Measurements from ENCODE around the gene GRAMD4. TPM values are rescaled to one million over a fixed set of nuclear protein-coding genes. Genes with fewer than 3 reads are reported as not detected.

GRAMD4 gene
- total RNA-seq, 1 experiment from 2014 or later = 25.3 TPM

DNA sequence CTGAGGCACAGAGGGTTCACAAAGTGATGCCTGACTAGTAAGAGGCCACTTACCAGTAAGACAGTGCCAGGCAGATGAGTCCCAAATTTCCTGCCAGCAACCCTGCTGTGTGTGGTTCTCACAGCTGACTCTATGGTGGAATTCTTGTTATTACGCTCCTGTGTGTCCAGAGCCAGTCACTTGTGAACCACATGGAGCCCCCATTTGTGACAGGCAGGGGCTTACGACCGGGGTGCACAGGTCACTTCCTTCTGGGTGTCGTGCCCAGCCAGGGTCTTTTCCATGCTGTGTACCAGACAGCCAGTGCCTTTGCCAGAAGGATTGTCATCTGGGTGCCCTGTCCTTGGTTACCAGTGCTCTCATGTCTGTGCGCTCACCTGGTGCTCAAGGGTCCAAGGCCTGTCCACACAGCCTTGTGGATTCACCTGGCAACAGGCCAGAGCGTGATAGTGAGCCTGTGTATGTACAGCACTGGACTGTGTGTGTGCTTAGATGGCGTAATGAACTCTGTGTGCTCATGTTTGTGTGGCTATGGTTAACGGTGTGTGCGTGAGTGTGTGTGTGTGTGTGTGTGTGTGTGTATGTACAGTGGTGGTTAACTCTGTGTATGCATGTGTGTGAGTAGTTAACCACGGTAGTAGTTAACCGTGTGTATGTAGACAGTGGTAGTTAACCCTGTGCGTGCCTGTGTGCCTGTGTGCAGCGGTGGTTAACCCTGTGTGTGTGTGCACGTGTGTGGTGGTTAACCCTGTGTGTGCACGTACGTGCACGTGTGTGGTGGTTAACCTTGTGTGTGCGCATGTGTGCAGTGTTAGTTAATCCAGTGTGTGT is 18.6 kb downstream of the GRAMD4 start:
- H3K9me2 ChIP-seq (replicated peaks; ENCODE audit: low read length) = no peaks in the 10 kb centered on the region
- no peak overlapping the region for H3K9ac ChIP-seq (ENCODE audit: low read length)
- H3F3A ChIP-seq (ENCODE audit: low read length, unreplicated experiment) = no peaks in the 10 kb centered on the region
- no peak overlapping the region for H2AFZ ChIP-seq (ENCODE audit: low read length)
- H3K9me3 ChIP-seq (ENCODE audit: low read length) = no peaks in the 10 kb centered on the region
- TF ChIP-seq EZH2phosphoT487 (IDR thresholded peaks at IDR 0.05; ENCODE audit: borderline replicate concordance, low read length) (no peak), EZH2 (IDR thresholded peaks at IDR 0.05; ENCODE audit: low read length, unreplicated experiment) (no peak)
- TF ChIP-seq, protein P1, sequence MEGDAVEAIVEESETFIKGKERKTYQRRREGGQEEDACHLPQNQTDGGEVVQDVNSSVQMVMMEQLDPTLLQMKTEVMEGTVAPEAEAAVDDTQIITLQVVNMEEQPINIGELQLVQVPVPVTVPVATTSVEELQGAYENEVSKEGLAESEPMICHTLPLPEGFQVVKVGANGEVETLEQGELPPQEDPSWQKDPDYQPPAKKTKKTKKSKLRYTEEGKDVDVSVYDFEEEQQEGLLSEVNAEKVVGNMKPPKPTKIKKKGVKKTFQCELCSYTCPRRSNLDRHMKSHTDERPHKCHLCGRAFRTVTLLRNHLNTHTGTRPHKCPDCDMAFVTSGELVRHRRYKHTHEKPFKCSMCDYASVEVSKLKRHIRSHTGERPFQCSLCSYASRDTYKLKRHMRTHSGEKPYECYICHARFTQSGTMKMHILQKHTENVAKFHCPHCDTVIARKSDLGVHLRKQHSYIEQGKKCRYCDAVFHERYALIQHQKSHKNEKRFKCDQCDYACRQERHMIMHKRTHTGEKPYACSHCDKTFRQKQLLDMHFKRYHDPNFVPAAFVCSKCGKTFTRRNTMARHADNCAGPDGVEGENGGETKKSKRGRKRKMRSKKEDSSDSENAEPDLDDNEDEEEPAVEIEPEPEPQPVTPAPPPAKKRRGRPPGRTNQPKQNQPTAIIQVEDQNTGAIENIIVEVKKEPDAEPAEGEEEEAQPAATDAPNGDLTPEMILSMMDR (conservative IDR thresholded peaks at IDR 0.05; ENCODE audit: low read depth, low read length) = no peak
- ATAC-seq (no peak), DNase-seq (no peak)
- ChIA-PET POLR2A (ENCODE audit: unreplicated experiment) (no interaction called here), CTCF (no interaction called here)
- H3K4me2 ChIP-seq (ENCODE audit: low read length) = no peak overlapping the region
- no peaks in the 10 kb centered on the region for H3K79me2 ChIP-seq (ENCODE audit: low read length)
- intact Hi-C loops (cut with micrococcal nuclease) = no loop called here
- H3K27ac ChIP-seq (ENCODE audit: low read length) = no peak overlapping the region
- H3K27me3 ChIP-seq (ENCODE audit: low read length) = no peaks in the 10 kb centered on the region
- no TSS peak for BruUV-seq (replicated peaks)
- H3K36me3 ChIP-seq (ENCODE audit: low read depth, low read length) = no peaks in the 10 kb centered on the region
- H3K4me3 ChIP-seq (ENCODE audit: low read length) = no peak overlapping the region
- no peaks in the 10 kb centered on the region for H3K4me1 ChIP-seq (ENCODE audit: insufficient read depth, low read length)
- no peaks in the 10 kb centered on the region for H4K20me1 ChIP-seq (ENCODE audit: low read length)

DNA sequence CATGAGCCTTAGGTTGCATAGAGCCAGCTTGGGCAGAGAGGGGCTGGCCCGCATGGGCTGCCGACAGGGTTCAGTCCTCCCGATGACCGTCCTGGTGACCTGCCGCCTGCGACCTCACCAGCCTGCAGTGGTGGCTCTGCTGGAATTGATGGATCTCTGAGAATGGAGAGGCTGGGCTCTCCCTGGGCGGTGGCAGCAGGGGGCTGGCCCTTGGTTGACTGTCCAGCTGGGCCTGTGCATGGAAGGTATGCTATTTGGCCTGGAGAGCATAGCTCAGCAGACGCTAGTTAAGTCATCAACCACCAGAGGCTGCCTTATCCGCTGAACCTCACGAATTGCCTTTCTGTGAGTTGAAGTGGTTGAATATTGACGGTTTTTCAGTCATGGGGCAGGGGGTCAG is 19.7 kb downstream of the GRAMD4 start:
- Histone ChIP-seq H2AFZ (ENCODE audit: low read length) (no peak overlapping the region), H3K4me1 (ENCODE audit: insufficient read depth, low read length) (no peaks in the 10 kb centered on the region), H3F3A (ENCODE audit: low read length, unreplicated experiment) (no peaks in the 10 kb centered on the region), H3K27me3 (ENCODE audit: low read length) (no peaks in the 10 kb centered on the region), H3K4me3 (ENCODE audit: low read length) (no peak overlapping the region), H3K79me2 (ENCODE audit: low read length) (no peaks in the 10 kb centered on the region), H3K9ac (ENCODE audit: low read length) (no peak overlapping the region), H3K9me3 (ENCODE audit: low read length) (no peaks in the 10 kb centered on the region), H3K36me3 (ENCODE audit: low read depth, low read length) (no peaks in the 10 kb centered on the region), H4K20me1 (ENCODE audit: low read length) (no peaks in the 10 kb centered on the region), H3K9me2 (replicated peaks; ENCODE audit: low read length) (no peaks in the 10 kb centered on the region), H3K4me2 (ENCODE audit: low read length) (no peak overlapping the region), H3K27ac (ENCODE audit: low read length) (no peak overlapping the region)
- DNase-seq (no peak), ATAC-seq (no peak)
- TF ChIP-seq EZH2 (IDR thresholded peaks at IDR 0.05; ENCODE audit: low read length, unreplicated experiment) (no peak), EZH2phosphoT487 (IDR thresholded peaks at IDR 0.05; ENCODE audit: borderline replicate concordance, low read length) (no peak)
- TF ChIP-seq, protein P1 (conservative IDR thresholded peaks at IDR 0.05; ENCODE audit: low read depth, low read length) = no peak
- POLR2A ChIA-PET (ENCODE audit: unreplicated experiment) = no interaction called here
- BruUV-seq (replicated peaks) = no TSS peak
- intact Hi-C loops (cut with micrococcal nuclease) = no loop called here
- CTCF ChIA-PET = no interaction called here

DNA sequence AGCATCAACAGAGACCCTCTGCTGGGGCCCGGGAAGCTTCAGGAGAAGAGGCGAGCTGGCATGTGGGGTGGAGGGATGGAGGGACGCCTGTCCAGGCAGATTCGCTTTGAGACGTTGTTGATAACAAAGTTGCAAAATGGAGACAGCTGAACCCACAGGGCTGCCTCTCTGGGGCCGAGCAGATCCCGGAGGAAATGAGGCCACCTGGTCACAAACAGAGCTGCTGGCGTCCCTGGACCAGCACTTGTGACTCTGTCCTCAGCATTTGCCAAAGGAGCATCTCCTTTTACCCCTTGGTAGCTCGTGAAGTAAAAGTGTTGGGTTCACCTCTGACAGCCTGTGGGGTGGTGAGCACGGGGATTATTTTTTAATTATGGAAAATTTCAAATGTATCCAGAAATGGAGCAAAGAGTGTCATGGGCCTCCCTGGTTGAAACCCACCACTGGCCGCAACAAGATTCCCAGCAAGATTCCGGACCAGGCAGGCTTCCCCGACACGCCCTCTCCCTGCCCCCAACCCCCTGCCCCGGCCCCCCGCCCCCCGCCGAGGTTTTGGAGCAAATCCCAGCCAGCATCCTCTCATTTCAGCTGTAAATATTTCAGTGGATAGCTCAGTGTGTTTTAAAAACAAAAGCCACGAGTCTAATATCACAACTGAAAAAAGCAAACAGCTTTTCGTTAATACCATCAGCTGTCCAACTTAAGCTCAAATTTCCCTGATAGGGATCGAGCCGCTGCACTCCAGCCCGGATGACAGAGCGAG is 20.3 kb downstream of the GRAMD4 start:
- H3K9me2 ChIP-seq (replicated peaks; ENCODE audit: low read length) = no peaks in the 10 kb centered on the region
- H3F3A ChIP-seq (ENCODE audit: low read length, unreplicated experiment) = no peaks in the 10 kb centered on the region
- no peaks in the 10 kb centered on the region for H3K4me1 ChIP-seq (ENCODE audit: insufficient read depth, low read length)
- H3K9ac ChIP-seq (ENCODE audit: low read length) = no peak overlapping the region
- no peaks in the 10 kb centered on the region for H4K20me1 ChIP-seq (ENCODE audit: low read length)
- BruUV-seq (replicated peaks) = no TSS peak
- H3K4me3 ChIP-seq (ENCODE audit: low read length) = no peak overlapping the region
- no peaks in the 10 kb centered on the region for H3K27me3 ChIP-seq (ENCODE audit: low read length)
- intact Hi-C loops (cut with micrococcal nuclease) = no loop called here
- no peaks in the 10 kb centered on the region for H3K36me3 ChIP-seq (ENCODE audit: low read depth, low read length)
- CTCF ChIA-PET = no interaction called here
- no peaks in the 10 kb centered on the region for H3K9me3 ChIP-seq (ENCODE audit: low read length)
- no peak overlapping the region for H3K4me2 ChIP-seq (ENCODE audit: low read length)
- TF ChIP-seq EZH2 (IDR thresholded peaks at IDR 0.05; ENCODE audit: low read length, unreplicated experiment) (no peak), EZH2phosphoT487 (IDR thresholded peaks at IDR 0.05; ENCODE audit: borderline replicate concordance, low read length) (no peak)
- TF ChIP-seq, protein P1 (conservative IDR thresholded peaks at IDR 0.05; ENCODE audit: low read depth, low read length) = no peak
- H3K27ac ChIP-seq (ENCODE audit: low read length) = no peak overlapping the region
- POLR2A ChIA-PET (ENCODE audit: unreplicated experiment) = no interaction called here
- ATAC-seq = no peak
- H3K79me2 ChIP-seq (ENCODE audit: low read length) = no peaks in the 10 kb centered on the region
- no peak overlapping the region for H2AFZ ChIP-seq (ENCODE audit: low read length)
- DNase-seq = no peak
